ENCODE measurements around the gene WSCD2.

- TF ChIP-seq CTCF (IDR thresholded peaks at IDR 0.05): no peak
- TF ChIP-seq POLR2A (IDR thresholded peaks at IDR 0.05): no peak
- TF ChIP-seq EP300 (IDR thresholded peaks at IDR 0.05): no peak
Observed at GRCh38 chr12:108194585-108194984, 65.5 kb downstream of the WSCD2 start.

All from ovary (tissue), 3 donors.